ENCODE data around the gene CIB4.

- TF ChIP-seq CTCF (IDR thresholded peaks at IDR 0.05) = no peak
- no peak for TF ChIP-seq POLR2A (IDR thresholded peaks at IDR 0.05)
These were observed 52.6 kb downstream of the CIB4 start for GRCh38 chr2:26588576-26588975.
